Hepatocyte (in vitro differentiated cells): ENCODE measurements around the gene LDLRAD4. TPM values are rescaled to one million over a fixed set of nuclear protein-coding genes. Genes with fewer than 3 reads are reported as not detected.

Experiments
- DNase-seq: peaks from one replicate; pipeline ENCODE4 v3.0.0-alpha.2; 2016; ENCODE audit warnings: low spot score
- H2AFZ ChIP-seq: fragments of 200-600 bp; sonication (generic); 2 replicates; pipeline ENCODE4 v1.6.0; 2016; ENCODE audit warnings: antibody characterized with exemption, mild to moderate bottlenecking
- H3K27ac ChIP-seq: fragments of 200-600 bp; sonication (generic); 2 replicates; pipeline ENCODE4 v1.5.1; 2016; ENCODE audit warnings: mild to moderate bottlenecking
- H3K27me3 ChIP-seq: fragments of 200-600 bp; sonication (generic); 2 replicates; pipeline ENCODE4 v1.6.1; 2016
- H3K36me3 ChIP-seq: fragments of 200-600 bp; sonication (generic); replicated peaks from 2 replicates; pipeline ENCODE4 v1.5.1; 2016; ENCODE audit warnings: low read depth; ENCODE audit not compliant: insufficient read depth
- H3K4me1 ChIP-seq: fragments of 200-600 bp; sonication (generic); 2 replicates; pipeline ENCODE4 v1.5.1; 2016; ENCODE audit warnings: mild to moderate bottlenecking, moderate library complexity; ENCODE audit not compliant: insufficient read depth
- H3K4me2 ChIP-seq: fragments of 200-600 bp; sonication (generic); 2 replicates; pipeline ENCODE4 v1.6.0; 2016
- H3K4me3 ChIP-seq: fragments of 200-600 bp; sonication (generic); 2 replicates; pipeline ENCODE4 v1.5.1; 2016; ENCODE audit warnings: mild to moderate bottlenecking
- H3K79me2 ChIP-seq: fragments of 200-600 bp; sonication (generic); 2 replicates; pipeline ENCODE4 v1.6.0; 2017; ENCODE audit warnings: mild to moderate bottlenecking
- H3K9me2 ChIP-seq: fragments of 200-600 bp; sonication (generic); replicated peaks from 2 replicates; pipeline ENCODE4 v1.6.0; 2017; ENCODE audit warnings: mild to moderate bottlenecking; ENCODE audit not compliant: insufficient read depth
- H3K9me3 ChIP-seq: fragments of 200-600 bp; sonication (generic); 2 replicates; pipeline ENCODE4 v1.5.1; 2016; ENCODE audit warnings: low read depth, mild to moderate bottlenecking
- H4K20me1 ChIP-seq: fragments of 200-600 bp; sonication (generic); 2 replicates; pipeline ENCODE4 v1.6.0; 2016; ENCODE audit warnings: mild to moderate bottlenecking; ENCODE audit not compliant: insufficient read depth, poor library complexity, severe bottlenecking
- EZH2 ChIP-seq: fragments of 200-600 bp; sonication (generic); IDR thresholded peaks from 2 replicates; pipeline ENCODE4 v1.6.1; 2016; ENCODE audit warnings: antibody characterized with exemption, mild to moderate bottlenecking, borderline replicate concordance
- EZH2phosphoT487 ChIP-seq: fragments of 200-600 bp; sonication (generic); IDR thresholded peaks from one replicate; pipeline ENCODE4 v1.6.1; 2018; ENCODE audit warnings: antibody characterized with exemption, mild to moderate bottlenecking, low read depth, moderate library complexity; ENCODE audit not compliant: unreplicated experiment, severe bottlenecking
- WGBS: methylation state at CpG from one replicate; pipeline ENCODE4 v1.1.6; 2016; ENCODE audit warnings: low lambda C conversion rate; ENCODE audit errors: missing lambda C conversion rate; 5-methylcytosine and 5-hydroxymethylcytosine counted together
- polyA plus RNA-seq: library from polyadenylated mRNA; unstranded; fragments of >200 nt; fragmentation: Nextera tagmentation; extraction: Ambion mirVana; gene quantifications from 2 replicates; pipeline ENCODE4 v1.2.1, GENCODE V29; 2016
- total RNA-seq: library from RNA; depleted of rRNA; stranded (reverse); fragments of >200 nt; gene quantifications from 2 replicates; pipeline ENCODE4 v1.2.3, GENCODE V29; 2014
- TF ChIP-seq, protein P1 (sequence below): fragments of 200-600 bp; sonication (generic); IDR thresholded peaks from 2 replicates; pipeline ENCODE4 v1.5.1; 2016; ENCODE audit warnings: antibody characterized with exemption, mild to moderate bottlenecking; ENCODE audit not compliant: poor library complexity

The LDLRAD4 gene
- total and polyA plus RNA-seq, 2 experiments from 2014 or later = 15.1 to 29.0 TPM

DNA sequence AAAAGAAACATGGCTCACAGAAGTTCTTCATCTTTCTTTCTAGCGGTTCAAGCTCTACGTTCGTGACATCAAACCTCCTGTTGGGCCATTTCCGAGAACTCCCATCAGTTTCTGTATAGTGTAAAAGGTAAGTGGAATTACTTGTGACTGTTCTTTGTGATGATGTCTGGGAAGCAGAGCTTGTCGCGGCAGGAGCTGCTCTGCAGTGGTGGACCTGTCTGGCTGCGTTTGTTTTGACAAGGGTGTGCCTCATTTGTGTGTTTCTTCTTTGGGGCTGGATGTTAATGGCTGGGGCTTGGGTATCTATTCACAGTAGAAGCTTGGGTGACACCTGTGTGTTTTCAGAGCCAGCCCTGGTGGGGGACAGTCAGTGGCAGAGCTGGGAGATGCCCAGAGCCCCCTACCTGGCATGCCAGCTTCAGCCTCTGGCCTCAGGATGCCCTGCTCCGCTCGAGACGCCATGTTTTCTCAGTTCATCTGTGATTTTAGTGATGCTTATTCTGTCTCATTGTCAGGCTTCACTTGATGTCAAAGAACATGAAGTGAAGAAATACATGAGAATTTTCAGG lies 59.6 kb downstream of the LDLRAD4 start:
- no peak for DNase-seq
- H3K9me3 ChIP-seq = no peaks in the 10 kb centered on the region
- no peaks in the 10 kb centered on the region for H3K36me3 ChIP-seq
- no peaks in the 10 kb centered on the region for H3K27me3 ChIP-seq
- no peak overlapping the region for H3K27ac ChIP-seq
- no peak overlapping the region for H2AFZ ChIP-seq
- TF ChIP-seq, protein P1, sequence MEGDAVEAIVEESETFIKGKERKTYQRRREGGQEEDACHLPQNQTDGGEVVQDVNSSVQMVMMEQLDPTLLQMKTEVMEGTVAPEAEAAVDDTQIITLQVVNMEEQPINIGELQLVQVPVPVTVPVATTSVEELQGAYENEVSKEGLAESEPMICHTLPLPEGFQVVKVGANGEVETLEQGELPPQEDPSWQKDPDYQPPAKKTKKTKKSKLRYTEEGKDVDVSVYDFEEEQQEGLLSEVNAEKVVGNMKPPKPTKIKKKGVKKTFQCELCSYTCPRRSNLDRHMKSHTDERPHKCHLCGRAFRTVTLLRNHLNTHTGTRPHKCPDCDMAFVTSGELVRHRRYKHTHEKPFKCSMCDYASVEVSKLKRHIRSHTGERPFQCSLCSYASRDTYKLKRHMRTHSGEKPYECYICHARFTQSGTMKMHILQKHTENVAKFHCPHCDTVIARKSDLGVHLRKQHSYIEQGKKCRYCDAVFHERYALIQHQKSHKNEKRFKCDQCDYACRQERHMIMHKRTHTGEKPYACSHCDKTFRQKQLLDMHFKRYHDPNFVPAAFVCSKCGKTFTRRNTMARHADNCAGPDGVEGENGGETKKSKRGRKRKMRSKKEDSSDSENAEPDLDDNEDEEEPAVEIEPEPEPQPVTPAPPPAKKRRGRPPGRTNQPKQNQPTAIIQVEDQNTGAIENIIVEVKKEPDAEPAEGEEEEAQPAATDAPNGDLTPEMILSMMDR = no peak
- TF ChIP-seq EZH2 (no peak), EZH2phosphoT487 (no peak)
- no peaks in the 10 kb centered on the region for H4K20me1 ChIP-seq
- H3K4me2 ChIP-seq = no peak overlapping the region
- no peaks in the 10 kb centered on the region for H3K4me1 ChIP-seq
- no peaks in the 10 kb centered on the region for H3K9me2 ChIP-seq
- peaks cover 7% of the 10 kb centered on the region for H3K79me2 ChIP-seq
- WGBS = 95% methylated on average over 10 of the region's 10 CpGs
- H3K4me3 ChIP-seq = no peak overlapping the region

DNA sequence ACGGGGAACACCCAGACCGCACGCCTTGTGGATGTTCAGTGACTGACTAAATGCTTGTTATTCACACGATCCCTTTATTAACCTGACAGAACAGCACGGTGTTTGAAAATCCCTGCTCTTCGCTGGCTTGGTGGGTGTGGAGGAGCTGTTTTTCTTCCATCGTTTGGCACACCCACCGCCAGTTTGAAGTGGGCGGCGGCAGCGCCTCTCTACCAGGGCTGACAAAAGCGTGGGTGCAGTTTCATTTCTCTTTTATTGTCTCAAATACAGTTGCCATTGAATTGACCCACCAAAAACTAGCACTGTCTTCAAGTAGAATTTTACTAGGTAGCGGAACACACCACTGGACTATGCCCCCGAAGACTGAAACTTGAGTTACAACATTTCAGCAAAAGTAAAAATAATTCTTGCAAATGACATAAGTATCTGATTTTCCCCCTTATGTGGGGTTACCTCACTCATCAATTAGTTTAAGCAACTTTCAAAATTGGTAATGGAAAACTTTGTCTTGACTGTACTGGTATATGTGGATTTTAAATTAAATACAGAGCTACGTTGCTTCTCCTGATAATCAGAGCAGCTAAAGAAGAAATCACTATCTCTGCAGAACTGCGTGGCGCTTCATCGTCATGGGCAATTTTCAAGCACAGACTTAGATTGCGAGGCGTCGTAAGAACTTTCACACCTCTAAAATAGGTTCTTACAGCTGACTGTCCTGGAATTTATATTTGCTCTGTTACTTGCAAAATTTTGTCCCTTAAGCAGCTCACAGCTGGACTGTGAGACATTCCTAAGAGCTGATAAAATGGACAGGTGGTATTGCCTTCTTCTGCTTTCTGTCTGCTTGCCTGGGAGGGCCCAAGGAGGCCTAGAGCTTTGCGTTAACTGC lies 60.9 kb downstream of the LDLRAD4 start:
- no peak for DNase-seq
- Histone ChIP-seq H3K36me3 (no peaks in the 10 kb centered on the region), H3K4me3 (no peak overlapping the region), H3K4me1 (no peaks in the 10 kb centered on the region), H3K9me2 (no peaks in the 10 kb centered on the region), H3K27me3 (no peaks in the 10 kb centered on the region), H3K9me3 (no peaks in the 10 kb centered on the region), H4K20me1 (no peaks in the 10 kb centered on the region), H3K4me2 (no peak overlapping the region), H2AFZ (no peak overlapping the region), H3K27ac (no peak overlapping the region), H3K79me2 (peaks cover 7% of the 10 kb centered on the region)
- WGBS = 92% methylated on average over 22 of the region's 22 CpGs
- TF ChIP-seq EZH2phosphoT487 (no peak), EZH2 (no peak)
- TF ChIP-seq, protein P1 = no peak

DNA sequence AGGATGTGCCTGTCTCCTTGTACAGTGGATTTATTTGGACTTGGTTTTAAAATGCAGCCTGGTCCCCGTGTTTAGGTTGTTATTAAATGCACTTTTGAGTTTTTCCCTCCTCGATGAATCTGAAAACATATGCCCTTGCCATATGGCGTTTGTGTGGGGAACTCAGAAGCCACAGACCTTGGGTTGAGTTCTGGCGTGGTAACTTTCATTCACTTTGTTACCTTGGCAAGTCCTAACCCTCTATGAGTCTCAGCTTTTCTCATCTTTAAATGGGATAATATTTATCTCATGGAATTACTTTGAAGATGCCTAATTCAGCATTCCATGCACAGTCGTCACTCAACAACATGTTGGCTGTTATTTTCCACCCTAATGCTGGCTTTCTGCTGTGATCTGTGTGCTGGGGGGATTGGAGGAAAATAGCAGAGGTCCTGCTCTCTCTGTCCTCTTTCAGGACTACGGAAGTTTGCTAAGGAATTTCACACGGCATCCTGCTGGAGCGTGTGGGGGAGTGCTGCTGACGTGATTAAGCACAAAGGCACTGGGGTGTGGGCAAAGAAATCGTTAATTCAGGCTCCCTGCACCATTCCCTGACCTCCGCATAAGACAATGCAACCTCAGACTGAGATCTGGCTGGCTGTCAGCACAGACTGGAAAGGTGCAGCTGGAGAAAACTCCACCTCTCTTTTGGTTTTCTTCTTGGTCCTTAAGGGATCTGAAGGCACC lies 61.7 kb downstream of the LDLRAD4 start:
- TF ChIP-seq, protein P1 = no peak
- TF ChIP-seq EZH2phosphoT487 = no peak
- TF ChIP-seq EZH2 = no peak
- Histone ChIP-seq H3K4me2 (no peak overlapping the region), H3K4me1 (no peaks in the 10 kb centered on the region), H3K79me2 (peaks cover 5% of the 10 kb centered on the region), H3K27ac (no peak overlapping the region), H3K36me3 (no peaks in the 10 kb centered on the region), H2AFZ (no peak overlapping the region), H3K9me2 (no peaks in the 10 kb centered on the region), H4K20me1 (no peaks in the 10 kb centered on the region), H3K9me3 (no peaks in the 10 kb centered on the region), H3K27me3 (no peaks in the 10 kb centered on the region), H3K4me3 (no peak overlapping the region)
- no peak for DNase-seq
- 52% methylated on average over 11 of the region's 11 CpGs for WGBS
